H1 (cell line): Measurements from ENCODE around the gene B9D2. TPM values are rescaled to one million over a fixed set of nuclear protein-coding genes. Genes with fewer than 3 reads are reported as not detected.

ENCODE experiments used
- CTCF ChIA-PET: fragments of 300-600 bp; sonication (Branson Sonifier 250); formaldehyde crosslinking; loops from one replicate; lab custom pipeline; 2021; ENCODE audit not compliant: partially characterized antibody; lab: Charles Lee
- POLR2A ChIA-PET: fragments of 300-600 bp; sonication (Branson Sonifier 250); formaldehyde crosslinking; loops from one replicate; lab custom pipeline; 2021; ENCODE audit warnings: inconsistent platforms; ENCODE audit not compliant: partially characterized antibody; lab: Charles Lee
- DNase-seq, 2 experiments: peaks; one replicate each; pipeline versions ENCODE4 v3.0.0 to v3.0.0-alpha.2; 2010 to 2022; ENCODE audit warnings: low spot score in 2 of 2, low read depth in 1 of 2, mixed read lengths in 1 of 2
- FAIRE-seq: peaks from 2 replicates; lab custom pipeline; 2011; peaks lifted over from hg19 to GRCh38; lab: Jason Lieb, UNC
- H2AFZ ChIP-seq: 2 replicates; pipeline ENCODE4 v1.8.1; 2012; ENCODE audit warnings: low read length, inconsistent platforms
- H2AK5ac ChIP-seq: 2 replicates; pipeline ENCODE4 v1.6.1; 2013; ENCODE audit warnings: low read depth, low read length
- H2BK120ac ChIP-seq: replicated peaks from 2 replicates; pipeline ENCODE3; 2013; ENCODE audit warnings: low read depth, low read length, inconsistent platforms
- H2BK12ac ChIP-seq: 2 replicates; pipeline ENCODE4 v1.6.1; 2013; ENCODE audit warnings: low read depth, low read length
- H2BK15ac ChIP-seq: 2 replicates; pipeline ENCODE4 v1.6.1; 2013; ENCODE audit warnings: low read length
- H2BK20ac ChIP-seq: 2 replicates; pipeline ENCODE4 v1.6.1; 2013; ENCODE audit warnings: low read length
- H2BK5ac ChIP-seq: 2 replicates; pipeline ENCODE4 v1.6.1; 2013; ENCODE audit warnings: low read depth, low read length
- H3K14ac ChIP-seq: 2 replicates; pipeline ENCODE4 v1.6.1; 2013; ENCODE audit warnings: inconsistent platforms; ENCODE audit not compliant: insufficient read length
- H3K18ac ChIP-seq: 2 replicates; pipeline ENCODE4 v1.6.1; 2013; ENCODE audit warnings: low read length; ENCODE audit errors: extremely low read depth
- H3K23ac ChIP-seq: 2 replicates; pipeline ENCODE4 v1.6.1; 2013; ENCODE audit warnings: inconsistent platforms; ENCODE audit not compliant: insufficient read length
- H3K23me2 ChIP-seq: 2 replicates; pipeline ENCODE4 v1.6.1; 2013; ENCODE audit warnings: low read depth, low read length
- H3K27ac ChIP-seq: 2 replicates; pipeline ENCODE4 v1.6.1; 2011; ENCODE audit warnings: low read depth, low read length, inconsistent platforms
- H3K27me3 ChIP-seq, 4 experiments: replicated peaks in 1 of 4; 1 replicate in 1 of 4; 2 replicates in 3 of 4; pipeline versions ENCODE4 v1.6.1 to v1.8.1; 2011 to 2013; ENCODE audit warnings: low read length in 3 of 4, mild to moderate bottlenecking in 3 of 4, inconsistent platforms in 2 of 4, mixed read lengths in 2 of 4, moderate library complexity in 1 of 4; ENCODE audit not compliant: control insufficient read depth in 3 of 4, insufficient read depth in 3 of 4; ENCODE audit errors: extremely low read depth in 1 of 4
- H3K36me3 ChIP-seq, 4 experiments: 2 replicates each; pipeline versions ENCODE4 v1.6.1 to v1.8.1; 2011 to 2013; ENCODE audit warnings: mild to moderate bottlenecking in 4 of 4, low read length in 3 of 4, moderate library complexity in 2 of 4, control low read depth in 1 of 4, inconsistent platforms in 1 of 4; ENCODE audit not compliant: insufficient read depth in 4 of 4, control insufficient read depth in 2 of 4
- H3K4ac ChIP-seq: replicated peaks from 2 replicates; pipeline ENCODE3; 2013; ENCODE audit warnings: low read length, low read depth, mixed read lengths, inconsistent platforms; ENCODE audit not compliant: insufficient read length
- H3K4me1 ChIP-seq, 4 experiments: replicated peaks in 1 of 4; 1 replicate in 1 of 4; 2 replicates in 3 of 4; pipeline versions ENCODE4 v1.6.1 to v1.8.1; 2011 to 2013; ENCODE audit warnings: low read length in 3 of 4, inconsistent platforms in 2 of 4, mixed read lengths in 1 of 4; ENCODE audit not compliant: insufficient read depth in 4 of 4, control insufficient read depth in 3 of 4
- H3K4me2 ChIP-seq, 2 experiments: 2 replicates each; pipeline versions ENCODE4 v1.6.1 to v1.8.1; 2011 to 2013; ENCODE audit warnings: low read depth in 2 of 2, low read length in 2 of 2, control low read depth in 1 of 2, inconsistent platforms in 1 of 2, mild to moderate bottlenecking in 1 of 2; ENCODE audit not compliant: insufficient read depth in 1 of 2
- H3K4me3 ChIP-seq, 4 experiments: fragments of 200-600, 300-600 bp in 1 of 4; sonication (generic), shearing (Covaris generic), sonication (Bioruptor Twin) in 1 of 4; 2 replicates each; pipeline versions ENCODE4 v1.5.1 to v1.8.1; 2011 to 2016; ENCODE audit warnings: low read length in 4 of 4, low read depth in 3 of 4, control low read depth in 2 of 4, inconsistent platforms in 2 of 4, mild to moderate bottlenecking in 2 of 4, mixed read lengths in 1 of 4, moderate library complexity in 1 of 4; ENCODE audit not compliant: insufficient read depth in 2 of 4; ENCODE audit errors: extremely low read depth in 1 of 4
- H3K56ac ChIP-seq: replicated peaks from 2 replicates; pipeline ENCODE3; 2013; ENCODE audit warnings: low read depth, mild to moderate bottlenecking, mixed read lengths, low read length, inconsistent platforms; ENCODE audit not compliant: insufficient read length
- H3K79me1 ChIP-seq: 2 replicates; pipeline ENCODE4 v1.6.1; 2013; ENCODE audit warnings: low read depth, low read length, control low read depth
- H3K79me2 ChIP-seq, 2 experiments: 2 replicates each; pipeline versions ENCODE4 v1.6.1 to v1.8.1; 2012 to 2013; ENCODE audit warnings: low read length in 2 of 2, mild to moderate bottlenecking in 2 of 2, inconsistent platforms in 1 of 2; ENCODE audit not compliant: insufficient read depth in 2 of 2, control insufficient read depth in 1 of 2
- H3K9ac ChIP-seq, 4 experiments: replicated peaks in 1 of 4; 1 replicate in 1 of 4; 2 replicates in 3 of 4; pipeline versions ENCODE4 v1.6.1 to v1.8.1; 2011 to 2013; ENCODE audit warnings: low read depth in 3 of 4, low read length in 3 of 4, control low read depth in 2 of 4, mild to moderate bottlenecking in 2 of 4, moderate library complexity in 2 of 4, inconsistent platforms in 1 of 4; ENCODE audit errors: extremely low read depth in 1 of 4
- H3K9me3 ChIP-seq, 2 experiments: 2 replicates each; pipeline versions ENCODE4 v1.6.1 to v1.8.1; 2012 to 2013; ENCODE audit warnings: mild to moderate bottlenecking in 2 of 2, moderate library complexity in 2 of 2, control low read depth in 1 of 2, inconsistent platforms in 1 of 2, low read depth in 1 of 2, low read length in 1 of 2, mixed read lengths in 1 of 2; ENCODE audit not compliant: insufficient read depth in 2 of 2
- H4K20me1 ChIP-seq, 2 experiments: replicated peaks in 1 of 2; 2 replicates each; pipeline versions ENCODE3 to v1.8.1; 2011 to 2013; ENCODE audit warnings: inconsistent platforms in 2 of 2, low read length in 2 of 2, mild to moderate bottlenecking in 1 of 2; ENCODE audit not compliant: insufficient read depth in 2 of 2, control insufficient read depth in 1 of 2
- H4K5ac ChIP-seq: 2 replicates; pipeline ENCODE4 v1.6.1; 2013; ENCODE audit warnings: low read length, low read depth, mixed read lengths, inconsistent platforms; ENCODE audit not compliant: insufficient read length
- H4K8ac ChIP-seq: 2 replicates; pipeline ENCODE4 v1.8.0; 2013; ENCODE audit warnings: mild to moderate bottlenecking, moderate library complexity, low read length, inconsistent platforms; ENCODE audit not compliant: insufficient read depth; ENCODE audit errors: extremely low read depth
- H4K91ac ChIP-seq: replicated peaks from 2 replicates; pipeline ENCODE3; 2013; ENCODE audit warnings: low read length, mixed read lengths, inconsistent platforms; ENCODE audit not compliant: insufficient read length
- BRCA1 ChIP-seq: IDR thresholded peaks from 2 replicates; pipeline ENCODE4 v1.6.1; 2012; ENCODE audit warnings: low read depth, low read length, improper control_type of control experiment
- EZH2 ChIP-seq: fragments of 200-600 bp; sonication (generic); IDR thresholded peaks from 2 replicates; pipeline ENCODE4 v1.7.1; 2012; ENCODE audit warnings: low read depth, mild to moderate bottlenecking, moderate library complexity, low read length, inconsistent platforms; ENCODE audit not compliant: severe bottlenecking
- HDAC2 ChIP-seq, 2 experiments: fragments of 300-600 bp in 1 of 2; sonication (generic) in 1 of 2; IDR thresholded peaks; 2 replicates each; pipeline ENCODE4 v1.6.1; 2011 to 2012; ENCODE audit warnings: low read depth in 2 of 2, low read length in 2 of 2, mild to moderate bottlenecking in 2 of 2, moderate library complexity in 2 of 2, borderline replicate concordance in 1 of 2, inconsistent platforms in 1 of 2
- RBBP5 ChIP-seq: IDR thresholded peaks from 2 replicates; pipeline ENCODE4 v1.7.1; 2012; ENCODE audit warnings: low read depth, mild to moderate bottlenecking, inconsistent platforms, low read length, moderate library complexity, borderline replicate concordance
- RFX5 ChIP-seq: IDR thresholded peaks from 2 replicates; pipeline ENCODE4 v1.6.1; 2011; ENCODE audit warnings: low read depth, low read length, improper control_type of control experiment, borderline replicate concordance
- RNF2 ChIP-seq: fragments of 200-900, 300-1000 bp; sonication (generic); IDR thresholded peaks from 2 replicates; pipeline ENCODE4 v1.7.1; 2016; ENCODE audit warnings: borderline replicate concordance, low read depth, mild to moderate bottlenecking, antibody characterized with exemption, low read length; ENCODE audit not compliant: poor library complexity, severe bottlenecking; ENCODE audit errors: missing control alignments
- SP1 ChIP-seq: IDR thresholded peaks from 2 replicates; pipeline ENCODE4 v1.6.1; 2011; ENCODE audit warnings: low read depth, low read length
- TAF7 ChIP-seq: optimal IDR thresholded peaks from 2 replicates; pipeline ENCODE3; 2011; ENCODE audit warnings: low read depth, mild to moderate bottlenecking, inconsistent platforms, low read length, moderate library complexity, borderline replicate concordance
- WGBS, 2 experiments: shearing (Covaris generic) in 1 of 2; methylation state at CpG; one replicate each; pipeline versions ENCODE4 v1.1.6 to v1.1.7; 2013 to 2015; ENCODE audit warnings: low lambda C conversion rate in 2 of 2, mixed read lengths in 2 of 2, inconsistent platforms in 1 of 2, low coverage in 1 of 2, missing lambda C conversion rate in 1 of 2; ENCODE audit not compliant: insufficient replicate concordance in 2 of 2, insufficient coverage in 1 of 2, insufficient read length in 1 of 2; ENCODE audit errors: extremely low coverage in 1 of 2, missing lambda C conversion rate in 1 of 2; 5-methylcytosine and 5-hydroxymethylcytosine counted together
- polyA plus RNA-seq, 7 experiments: library from polyadenylated mRNA; depleted of rRNA in 3 of 7; stranded (reverse) in 5 of 7; unstranded in 2 of 7; fragments of >200 nt in 5 of 7; fragments of 200-250 nt in 2 of 7; gene quantifications; 1 replicate in 5 of 7; 2 replicates in 1 of 7; 4 replicates in 1 of 7; pipeline versions ENCODE4 v1.2.1 to v1.2.3, GENCODE V29; 2011 to 2013; ENCODE audit warnings: missing spikeins in 2 of 7, mixed read lengths in 2 of 7
- total RNA-seq: library from RNA; stranded (reverse); fragmentation: NEBNext Ultra II Directional; extraction: Animal tissue kit (Norgen Biotek cat#: 25700); gene quantifications from 2 replicates; pipeline ENCODE4 v1.2.1, GENCODE V29; 2021

Gene B9D2
- total and polyA plus RNA-seq, 2 of the 8 experiments (the other 6 are each of a cell fraction or from before 2014, with no cell fraction given) = 4.9 to 6.3 TPM

DNA sequence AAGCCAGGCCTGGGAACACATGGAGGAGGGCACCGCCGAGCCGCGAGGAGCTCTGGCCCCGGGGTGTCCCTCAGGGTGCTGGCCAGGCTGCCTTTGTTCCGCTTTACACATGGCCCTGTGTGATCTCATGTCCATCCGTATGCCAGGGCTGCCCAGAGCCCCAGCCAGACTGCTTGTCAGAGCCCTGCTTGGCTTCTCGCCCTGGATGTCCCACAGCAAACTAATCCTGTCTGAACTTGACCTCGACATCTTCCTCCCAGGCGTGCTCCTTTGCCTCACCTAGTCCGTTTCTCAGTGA lies 48.0 kb upstream of the B9D2 start:
- no peak overlapping the region for H2AK5ac ChIP-seq
- no peak for TF ChIP-seq SP1
- no peak for TF ChIP-seq TAF7
- TF ChIP-seq EZH2 = no peak
- TF ChIP-seq BRCA1 = no peak
- no peak for TF ChIP-seq HDAC2 (IDR thresholded peaks at IDR 0.05; ENCODE audit: borderline replicate concordance in 1 of 2, low read depth in 2 of 2, low read length in 2 of 2)
- no peak for TF ChIP-seq RNF2
- TF ChIP-seq RFX5 = no peak
- no peak for TF ChIP-seq RBBP5
- ChIA-PET CTCF (interaction anchor here (1.0 to 1.3 kb wide), 2 partner anchors 19 to 33 kb away, joined by 3 to 4 read pairs; no protein-coding TSS in a partner anchor), POLR2A (interaction anchor here (1.6 kb wide), 1 partner anchor 17 kb away, joined by 5 read pairs; no protein-coding TSS in a partner anchor)
- no peak overlapping the region for H4K91ac ChIP-seq
- H2BK120ac ChIP-seq = no peak overlapping the region
- H3K4me1 ChIP-seq = peaks cover 0 to 5% (median 1%) of the 10 kb centered on the region in 4 experiments; a peak in 5 of 7 replicates
- no peak overlapping the region for H3K4me3 ChIP-seq
- no peak overlapping the region for H3K14ac ChIP-seq
- FAIRE-seq = no peak
- no peak overlapping the region for H3K4me2 ChIP-seq
- H3K9me3 ChIP-seq = no peaks in the 10 kb centered on the region
- H4K8ac ChIP-seq = no peak overlapping the region
- H3K56ac ChIP-seq = no peak overlapping the region
- no peak overlapping the region for H3K23ac ChIP-seq
- no peak overlapping the region for H4K5ac ChIP-seq
- H3K9ac ChIP-seq = no peak overlapping the region
- no peak overlapping the region for H3K27ac ChIP-seq
- no peak overlapping the region for H2BK15ac ChIP-seq
- H2BK12ac ChIP-seq = no peak overlapping the region
- H2AFZ ChIP-seq = no peak overlapping the region
- H3K79me1 ChIP-seq = no peaks in the 10 kb centered on the region
- H3K18ac ChIP-seq = no peak overlapping the region
- peaks cover 2 to 9% (median 4%) of the 10 kb centered on the region in 4 experiments; a peak in 4 of 8 replicates for H3K36me3 ChIP-seq
- H3K79me2 ChIP-seq = no peaks in the 10 kb centered on the region
- H4K20me1 ChIP-seq = peaks cover 0 to 5% of the 10 kb centered on the region in 2 experiments
- no peaks in the 10 kb centered on the region; a peak in 1 of 7 replicates for H3K27me3 ChIP-seq
- H3K23me2 ChIP-seq = no peaks in the 10 kb centered on the region
- H3K4ac ChIP-seq = no peak overlapping the region
- DNase-seq = no peak
- no peak overlapping the region for H2BK5ac ChIP-seq
- no peak overlapping the region for H2BK20ac ChIP-seq
- 77% methylated on average over 11 of the region's 11 CpGs; no CpG with 5 or more reads in 1 of the 2 experiments for WGBS, 2 experiments
